Spleen (tissue), 7 donors: ENCODE data around the gene NDRG3.

Experiments
- CTCF ChIP-seq, 11 experiments: fragments of 200-600 bp in 7 of 11; fragments of 450-650 bp in 4 of 11; sonication (generic) in 4 of 11; IDR thresholded peaks in 8 of 11; conservative IDR thresholded peaks in 3 of 11; 1 replicate in 7 of 11; 2 replicates in 4 of 11; pipeline versions ENCODE4 v1.4.0 to v1.8.0; 2016 to 2021; ENCODE audit warnings: antibody characterized with exemption in 11 of 11, inconsistent platforms in 4 of 11, mild to moderate bottlenecking in 1 of 11
- POLR2A ChIP-seq, 3 donors: fragments of 450-650 bp; IDR thresholded peaks; one replicate each; pipeline ENCODE4 v1.5.1; 2017; ENCODE audit warnings: antibody characterized with exemption in 3 of 3, mild to moderate bottlenecking in 1 of 3
- donor health status: DM: no; HTN: no; CAD: no; lungs with moderate emphysema.
- donor health status: DM: no; HTN: no; CAD: no.
- donor health status: DM: no; HTN: no; CAD: no.

DNA sequence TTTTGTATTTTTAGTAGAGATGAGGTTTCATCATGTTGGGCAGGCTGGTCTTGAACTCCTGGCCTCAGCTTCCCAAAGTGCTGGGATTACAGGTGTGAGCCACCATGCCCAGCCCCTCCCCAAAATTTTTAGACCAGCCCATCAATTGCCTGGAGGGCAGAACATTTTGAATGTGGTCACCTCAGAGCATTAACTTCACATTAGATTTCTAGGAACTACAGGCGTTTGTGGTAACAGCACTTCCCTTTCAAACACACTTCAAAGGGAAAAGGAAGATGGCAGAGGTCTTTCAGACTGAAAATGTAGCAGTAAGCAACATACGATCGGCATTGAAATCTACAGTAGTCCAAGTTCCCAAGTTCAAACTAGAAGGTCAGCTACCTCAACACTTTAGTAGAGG is 87.6 kb downstream of the NDRG3 start:
- TF ChIP-seq CTCF (IDR thresholded peaks at IDR 0.05 in 8 of 11, conservative IDR thresholded peaks at IDR 0.05 in 3 of 11) (no peak), POLR2A (IDR thresholded peaks at IDR 0.05) (no peak)
